ENCODE measurements around the gene ARMS2. TPM values are rescaled to one million over a fixed set of nuclear protein-coding genes. Genes with fewer than 3 reads are reported as not detected.
A peak's percentile ranks its signal among the peaks of the same experiment; 100 is the strongest.

Gene ARMS2
- polyA plus RNA-seq, 1 of the 3 experiments (the other 2 are of a cell fraction) = not detected

GRCh38 chr10:122468926-122469781 lies 14.7 kb downstream of the ARMS2 start (continued):
- peak; percentile 75; the same call in 1 of the 2 replicates for TF ChIP-seq ZBTB33 (IDR thresholded peaks at IDR 0.05; ENCODE audit: borderline replicate concordance, low read depth)
- TF ChIP-seq CHD2 (IDR thresholded peaks at IDR 0.05; ENCODE audit: low read length, partially characterized antibody) = no peak
- TF ChIP-seq RFX5 (IDR thresholded peaks at IDR 0.05; ENCODE audit: low read length) = no peak
- no peak for TF ChIP-seq FOXJ3 (CRISPR knock-in tag; IDR thresholded peaks at IDR 0.05)
- TF ChIP-seq NFIC (IDR thresholded peaks at IDR 0.05; ENCODE audit: borderline replicate concordance) = peak; percentile 94
- no peak for TF ChIP-seq GATA2 (CRISPR knock-in tag; IDR thresholded peaks at IDR 0.05)
- TF ChIP-seq IRF3 (IDR thresholded peaks at IDR 0.05; ENCODE audit: low read depth, low read length) = no peak
- peak; percentile 10; the same call in 1 of the 2 replicates for TF ChIP-seq RAD21 (IDR thresholded peaks at IDR 0.05; ENCODE audit: low read length)
- TF ChIP-seq TEAD4 (IDR thresholded peaks at IDR 0.05; ENCODE audit: borderline replicate concordance, insufficient read depth) = peak; percentile 78
- peak; percentile 92 for TF ChIP-seq TCF12 (IDR thresholded peaks at IDR 0.05)
- TF ChIP-seq RXRA (IDR thresholded peaks at IDR 0.05; ENCODE audit: borderline replicate concordance, low read depth) = peak; percentile 62; the same call in 1 of the 2 replicates
- no peak for TF ChIP-seq CTCF (IDR thresholded peaks at IDR 0.05)
- peak; percentile 44; the same call in 1 of the 2 replicates for TF ChIP-seq POLR2AphosphoS5 (IDR thresholded peaks at IDR 0.05; ENCODE audit: low read depth, low read length)
- peak; percentile 97 for TF ChIP-seq PBX3 (IDR thresholded peaks at IDR 0.05)
- no peak for TF ChIP-seq NRF1 (IDR thresholded peaks at IDR 0.05; ENCODE audit: low read depth, low read length)
- TF ChIP-seq SMC3 (IDR thresholded peaks at IDR 0.05; ENCODE audit: low read depth, low read length) = no peak
- TF ChIP-seq USF1 (IDR thresholded peaks at IDR 0.05; ENCODE audit: borderline replicate concordance, low read depth) = 0 out of 2 replicates have a peak, but pooled peaks have one; percentile 21
- peak; percentile 40; the same call in 1 of the 2 replicates for TF ChIP-seq MEF2A (IDR thresholded peaks at IDR 0.05; ENCODE audit: borderline replicate concordance, low read depth)
- TF ChIP-seq EZH2phosphoT487 (IDR thresholded peaks at IDR 0.05; ENCODE audit: borderline replicate concordance, low read depth) = no peak
